ENCODE data around the gene DHRS7C.

DNA sequence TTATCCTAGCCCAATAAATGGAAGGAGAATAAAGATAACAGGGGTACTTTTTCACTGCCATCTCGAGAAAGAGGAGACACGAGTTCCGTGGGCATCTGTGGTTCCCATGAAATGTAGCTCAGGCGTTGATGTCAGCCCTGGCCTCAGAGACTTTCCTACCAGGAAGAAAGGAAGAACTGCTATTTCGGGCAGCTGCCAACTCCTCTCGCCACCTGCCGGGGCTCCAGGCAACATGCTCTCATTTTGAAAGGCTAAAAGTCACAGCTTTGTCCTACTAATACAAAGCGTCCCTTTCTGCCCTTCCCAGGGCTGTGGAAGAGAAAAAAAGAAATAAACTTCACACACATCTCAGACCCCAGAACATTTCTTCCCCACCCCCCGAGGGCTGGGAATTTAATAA, 65.8 kb downstream of the DHRS7C start:
- TF ChIP-seq, protein P1, sequence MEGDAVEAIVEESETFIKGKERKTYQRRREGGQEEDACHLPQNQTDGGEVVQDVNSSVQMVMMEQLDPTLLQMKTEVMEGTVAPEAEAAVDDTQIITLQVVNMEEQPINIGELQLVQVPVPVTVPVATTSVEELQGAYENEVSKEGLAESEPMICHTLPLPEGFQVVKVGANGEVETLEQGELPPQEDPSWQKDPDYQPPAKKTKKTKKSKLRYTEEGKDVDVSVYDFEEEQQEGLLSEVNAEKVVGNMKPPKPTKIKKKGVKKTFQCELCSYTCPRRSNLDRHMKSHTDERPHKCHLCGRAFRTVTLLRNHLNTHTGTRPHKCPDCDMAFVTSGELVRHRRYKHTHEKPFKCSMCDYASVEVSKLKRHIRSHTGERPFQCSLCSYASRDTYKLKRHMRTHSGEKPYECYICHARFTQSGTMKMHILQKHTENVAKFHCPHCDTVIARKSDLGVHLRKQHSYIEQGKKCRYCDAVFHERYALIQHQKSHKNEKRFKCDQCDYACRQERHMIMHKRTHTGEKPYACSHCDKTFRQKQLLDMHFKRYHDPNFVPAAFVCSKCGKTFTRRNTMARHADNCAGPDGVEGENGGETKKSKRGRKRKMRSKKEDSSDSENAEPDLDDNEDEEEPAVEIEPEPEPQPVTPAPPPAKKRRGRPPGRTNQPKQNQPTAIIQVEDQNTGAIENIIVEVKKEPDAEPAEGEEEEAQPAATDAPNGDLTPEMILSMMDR (conservative IDR thresholded peaks at IDR 0.05 in 1 of 2, IDR thresholded peaks at IDR 0.05 in 1 of 2; ENCODE audit: extremely low read depth in 1 of 2, insufficient read depth in 1 of 2, low read depth in 1 of 2, low read length in 2 of 2), result peak in 1 of 2 donors; percentile 37
- no peak for TF ChIP-seq EZH2 (IDR thresholded peaks at IDR 0.05; ENCODE audit: borderline replicate concordance, low read length)
